ENCODE measurements around the gene TATDN2. TPM values are rescaled to one million over a fixed set of nuclear protein-coding genes. Genes with fewer than 3 reads are reported as not detected.

Gene TATDN2
- total and polyA plus RNA-seq, 4 experiments from 2014 or later, result 8.4 to 79.3 (median 48.1) TPM

- DNase-seq, result no peak
- intact Hi-C loops (cut with micrococcal nuclease), result no loop called here
- peak overlapping the region in 2 of 7 donors; percentile 42 to 60 for H3K27ac Mint-ChIP-seq
- H3K4me1 Mint-ChIP-seq, result peaks cover 2 to 11% (median 7%) of the 10 kb centered on the region in 4 donors
- H3K27ac ChIP-seq (ENCODE audit: low read depth, low read length), result no peak overlapping the region
- H3K27me3 Mint-ChIP-seq, result no peaks in the 10 kb centered on the region
- ChIA-PET CTCF (ENCODE audit: partially characterized antibody) (interaction anchor here (1.2 kb wide), 1 partner anchor 11 kb away, joined by 3 read pairs; no protein-coding TSS in a partner anchor), POLR2A (ENCODE audit: partially characterized antibody) (interaction anchor here (0.9 kb wide), 1 partner anchor 17 kb away, joined by 4 read pairs; the partner anchor contains the start of gene SEC13)
- no peaks in the 10 kb centered on the region for H3K27me3 ChIP-seq (ENCODE audit: insufficient read depth, low read length)
- H3K36me3 Mint-ChIP-seq, result peaks cover 46 to 85% of the 10 kb centered on the region in 2 donors
- H3K9me3 Mint-ChIP-seq, result no peaks in the 10 kb centered on the region
- H3K9me3 ChIP-seq (ENCODE audit: control insufficient read depth in 1 of 2, low read length in 2 of 2), result no peaks in the 10 kb centered on the region
- H3K4me1 ChIP-seq (ENCODE audit: insufficient read depth, low read length), result no peaks in the 10 kb centered on the region
- no peak overlapping the region for H3K4me3 Mint-ChIP-seq
- no peak overlapping the region for H3K4me3 ChIP-seq (ENCODE audit: low read length in 2 of 2)
- peaks cover 75% of the 10 kb centered on the region for H3K36me3 ChIP-seq (ENCODE audit: insufficient read depth, low read length)
Measured at GRCh38 chr3:10303785-10304184, 55.5 kb downstream of the TATDN2 start.

GRCh38 chr3:10304905-10305304, 56.6 kb downstream of the TATDN2 start:
- CTCF ChIA-PET (ENCODE audit: partially characterized antibody), result interaction anchor here (0.9 to 1.3 kb wide), 3 partner anchors 10 to 35 kb away, joined by 3 read pairs; partner anchors contain the start of gene SEC13
- Mint-ChIP-seq H3K9me3 (peaks cover 0 to 1% (median 0%) of the 10 kb centered on the region in 8 donors), H3K27ac (peak overlapping the region in 1 of 7 donors; percentile 5), H3K36me3 (peaks cover 54 to 82% of the 10 kb centered on the region in 2 donors), H3K27me3 (no peaks in the 10 kb centered on the region), H3K4me1 (peaks cover 0 to 2% (median under 1%) of the 10 kb centered on the region in 4 donors), H3K4me3 (no peak overlapping the region)
- H3K27me3 ChIP-seq (ENCODE audit: insufficient read depth, low read length), result no peaks in the 10 kb centered on the region
- no peak for DNase-seq
- H3K27ac ChIP-seq (ENCODE audit: low read depth, low read length), result no peak overlapping the region
- no peaks in the 10 kb centered on the region for H3K9me3 ChIP-seq (ENCODE audit: control insufficient read depth in 1 of 2, low read length in 2 of 2)
- H3K36me3 ChIP-seq (ENCODE audit: insufficient read depth, low read length), result peaks cover 74% of the 10 kb centered on the region
- no peaks in the 10 kb centered on the region for H3K4me1 ChIP-seq (ENCODE audit: insufficient read depth, low read length)
- POLR2A ChIA-PET (ENCODE audit: partially characterized antibody), result no interaction called here
- intact Hi-C loops (cut with micrococcal nuclease), result no loop called here
- no peak overlapping the region for H3K4me3 ChIP-seq (ENCODE audit: low read length in 2 of 2)

DNA sequence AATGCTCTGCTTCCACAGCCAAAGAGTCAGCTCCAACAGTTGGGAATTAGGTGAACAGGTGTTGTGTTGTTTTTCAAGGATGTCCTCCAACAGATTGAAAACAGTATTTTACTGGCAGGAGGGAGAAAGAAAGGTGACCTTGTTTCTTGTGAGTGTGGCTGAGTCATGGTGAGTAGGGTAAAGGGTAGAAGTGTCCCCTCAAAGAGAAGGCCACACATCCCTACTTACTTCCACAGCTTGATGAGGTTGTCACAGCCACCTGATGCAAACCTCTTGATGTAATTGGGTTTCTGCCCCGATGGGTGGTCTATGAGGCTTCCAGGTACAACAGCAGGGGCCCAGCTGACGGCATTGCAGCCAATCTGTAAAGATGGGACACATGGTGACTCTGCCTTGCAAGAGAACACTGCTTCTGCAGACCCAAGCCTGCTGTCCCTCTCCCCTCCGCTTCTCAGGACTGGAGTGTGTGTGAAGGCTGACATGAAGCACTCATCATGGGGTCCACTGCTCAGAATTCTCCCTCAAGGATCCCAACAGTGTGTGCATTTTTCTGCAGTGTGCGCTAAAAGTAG, 57.2 kb downstream of the TATDN2 start:
- CTCF ChIA-PET (ENCODE audit: partially characterized antibody), result interaction anchor here (0.9 to 1.3 kb wide), 2 partner anchors 15 to 35 kb away, joined by 3 read pairs; partner anchors contain the start of gene SEC13
- peaks cover 55 to 83% of the 10 kb centered on the region in 2 donors for H3K36me3 Mint-ChIP-seq
- intact Hi-C loops (cut with micrococcal nuclease), result no loop called here
- peaks cover 70% of the 10 kb centered on the region for H3K36me3 ChIP-seq (ENCODE audit: insufficient read depth, low read length)
- no peaks in the 10 kb centered on the region for H3K27me3 ChIP-seq (ENCODE audit: insufficient read depth, low read length)
- no peak for DNase-seq
- H3K27ac ChIP-seq (ENCODE audit: low read depth, low read length), result no peak overlapping the region
- H3K4me1 Mint-ChIP-seq, result peaks cover 0 to 2% (median under 1%) of the 10 kb centered on the region in 4 donors
- no peak overlapping the region for H3K4me3 ChIP-seq (ENCODE audit: low read length in 2 of 2)
- H3K27ac Mint-ChIP-seq, result peak overlapping the region in 4 of 7 donors; percentile 3 to 18 (median 10)
- H3K4me3 Mint-ChIP-seq, result no peak overlapping the region
- no peaks in the 10 kb centered on the region for H3K27me3 Mint-ChIP-seq
- peaks cover 0 to 1% (median 0%) of the 10 kb centered on the region in 8 donors for H3K9me3 Mint-ChIP-seq
- H3K4me1 ChIP-seq (ENCODE audit: insufficient read depth, low read length), result no peaks in the 10 kb centered on the region
- H3K9me3 ChIP-seq (ENCODE audit: control insufficient read depth in 1 of 2, low read length in 2 of 2), result no peaks in the 10 kb centered on the region
- POLR2A ChIA-PET (ENCODE audit: partially characterized antibody), result no interaction called here

DNA sequence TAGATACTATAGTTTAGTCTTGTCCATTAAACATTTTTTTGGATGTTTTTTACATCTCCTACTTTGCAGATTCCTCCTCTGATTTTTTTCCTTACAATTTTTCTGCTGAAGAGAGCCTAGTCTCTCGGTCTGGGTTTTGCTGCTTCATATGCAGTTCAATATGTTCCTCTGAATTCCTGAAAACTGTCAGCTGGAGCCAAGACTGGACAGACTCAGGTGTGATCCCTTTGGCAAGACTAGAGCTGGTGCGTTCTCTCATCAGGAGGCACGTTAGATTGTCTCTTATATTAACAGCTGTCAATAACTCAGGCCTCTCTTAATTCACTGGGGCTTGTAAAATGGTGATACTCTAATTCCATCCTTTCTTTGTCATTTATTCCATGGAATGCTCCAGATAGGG, 57.9 kb downstream of the TATDN2 start:
- H3K36me3 Mint-ChIP-seq, result peaks cover 55 to 83% of the 10 kb centered on the region in 2 donors

GRCh38 chr3:10308678-10309077, 60.4 kb downstream of the TATDN2 start:
- no peak overlapping the region for H3K27ac Mint-ChIP-seq
- H3K36me3 ChIP-seq (ENCODE audit: insufficient read depth, low read length), result peaks cover 72% of the 10 kb centered on the region
- no peak overlapping the region for H3K27ac ChIP-seq (ENCODE audit: low read depth, low read length)
- peaks cover 58 to 86% of the 10 kb centered on the region in 2 donors for H3K36me3 Mint-ChIP-seq
- H3K4me1 ChIP-seq (ENCODE audit: insufficient read depth, low read length), result no peaks in the 10 kb centered on the region
- H3K27me3 ChIP-seq (ENCODE audit: insufficient read depth, low read length), result no peaks in the 10 kb centered on the region
- H3K27me3 Mint-ChIP-seq, result no peaks in the 10 kb centered on the region
- no peak overlapping the region for H3K4me3 Mint-ChIP-seq
- H3K9me3 ChIP-seq (ENCODE audit: control insufficient read depth in 1 of 2, low read length in 2 of 2), result no peaks in the 10 kb centered on the region
- CTCF ChIA-PET (ENCODE audit: partially characterized antibody), result no interaction called here
- no peak for DNase-seq
- H3K9me3 Mint-ChIP-seq, result peaks cover 0 to 1% (median 0%) of the 10 kb centered on the region in 8 donors
- intact Hi-C loops (cut with micrococcal nuclease), result no loop called here
- H3K4me3 ChIP-seq (ENCODE audit: low read length in 2 of 2), result no peak overlapping the region
- H3K4me1 Mint-ChIP-seq, result peaks cover 0 to 3% (median 1%) of the 10 kb centered on the region in 4 donors
- POLR2A ChIA-PET (ENCODE audit: partially characterized antibody), result no interaction called here

More for the DNA sequence above, 57.9 kb downstream of the TATDN2 start:
- Histone ChIP-seq H3K27ac (ENCODE audit: low read depth, low read length) (no peak overlapping the region), H3K4me3 (ENCODE audit: low read length in 2 of 2) (no peak overlapping the region), H3K36me3 (ENCODE audit: insufficient read depth, low read length) (peaks cover 69% of the 10 kb centered on the region), H3K4me1 (ENCODE audit: insufficient read depth, low read length) (no peaks in the 10 kb centered on the region), H3K27me3 (ENCODE audit: insufficient read depth, low read length) (no peaks in the 10 kb centered on the region), H3K9me3 (ENCODE audit: control insufficient read depth in 1 of 2, low read length in 2 of 2) (no peaks in the 10 kb centered on the region)
- Mint-ChIP-seq H3K9me3 (peaks cover 0 to 1% (median 0%) of the 10 kb centered on the region in 8 donors), H3K27me3 (no peaks in the 10 kb centered on the region), H3K4me1 (peaks cover 0 to 3% (median 1%) of the 10 kb centered on the region in 4 donors), H3K27ac (peak overlapping the region in 3 of 7 donors; percentile 18 to 76 (median 58)), H3K4me3 (no peak overlapping the region)
- CTCF ChIA-PET (ENCODE audit: partially characterized antibody), result no interaction called here
- POLR2A ChIA-PET (ENCODE audit: partially characterized antibody), result no interaction called here
- intact Hi-C loops (cut with micrococcal nuclease), result no loop called here
- no peak for DNase-seq

- H3K27me3 Mint-ChIP-seq, result no peaks in the 10 kb centered on the region
- H3K4me3 Mint-ChIP-seq, result no peak overlapping the region
- peaks cover 60 to 87% of the 10 kb centered on the region in 2 donors for H3K36me3 Mint-ChIP-seq
- ChIA-PET CTCF (ENCODE audit: partially characterized antibody) (interaction anchor here (0.6 kb wide), 1 partner anchor 1528 kb away, joined by 3 read pairs; no protein-coding TSS in a partner anchor), POLR2A (ENCODE audit: partially characterized antibody) (no interaction called here)
- H3K4me1 ChIP-seq (ENCODE audit: insufficient read depth, low read length), result no peaks in the 10 kb centered on the region
- no peak overlapping the region for H3K4me3 ChIP-seq (ENCODE audit: low read length in 2 of 2)
- no peak for DNase-seq
- H3K9me3 Mint-ChIP-seq, result peaks cover 0 to 1% (median 0%) of the 10 kb centered on the region in 8 donors
- intact Hi-C loops (cut with micrococcal nuclease), result no loop called here
- no peaks in the 10 kb centered on the region for H3K9me3 ChIP-seq (ENCODE audit: control insufficient read depth in 1 of 2, low read length in 2 of 2)
- no peak overlapping the region for H3K27ac ChIP-seq (ENCODE audit: low read depth, low read length)
- peaks cover 72% of the 10 kb centered on the region for H3K36me3 ChIP-seq (ENCODE audit: insufficient read depth, low read length)
- H3K27me3 ChIP-seq (ENCODE audit: insufficient read depth, low read length), result no peaks in the 10 kb centered on the region
- H3K27ac Mint-ChIP-seq, result peak overlapping the region in 5 of 7 donors; percentile 5 to 83 (median 55)
- H3K4me1 Mint-ChIP-seq, result peaks cover 0 to 5% (median 2%) of the 10 kb centered on the region in 4 donors
Measured at GRCh38 chr3:10309736-10310135, 61.5 kb downstream of the TATDN2 start.

DNA sequence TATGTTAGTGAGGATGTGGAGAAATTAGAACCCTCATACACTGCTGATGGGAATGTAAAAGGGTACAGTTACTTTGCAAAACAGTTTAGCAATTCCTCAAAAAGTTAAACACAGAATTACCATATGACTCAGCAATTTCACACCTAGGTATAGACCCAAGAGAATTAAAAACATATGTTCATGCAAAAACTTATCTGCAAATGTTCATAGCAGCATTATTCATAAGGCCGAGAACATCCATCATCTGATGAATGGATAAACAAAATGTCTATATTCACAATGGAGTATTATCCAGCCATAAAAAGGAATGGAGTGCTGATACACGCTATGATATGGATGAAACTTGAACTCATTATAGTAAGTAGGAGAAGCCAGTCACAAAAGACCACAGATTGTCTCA, 62.3 kb downstream of the TATDN2 start:
- no peak for DNase-seq
- Mint-ChIP-seq H3K27ac (peak overlapping the region in 1 of 7 donors; percentile 5), H3K4me3 (no peak overlapping the region), H3K9me3 (peaks cover 0 to 1% (median 0%) of the 10 kb centered on the region in 8 donors), H3K27me3 (no peaks in the 10 kb centered on the region), H3K4me1 (peaks cover 0 to 5% (median 2%) of the 10 kb centered on the region in 4 donors), H3K36me3 (peaks cover 54 to 83% of the 10 kb centered on the region in 2 donors)
- intact Hi-C loops (cut with micrococcal nuclease), result no loop called here
- H3K4me1 ChIP-seq (ENCODE audit: insufficient read depth, low read length), result no peaks in the 10 kb centered on the region
- H3K9me3 ChIP-seq (ENCODE audit: control insufficient read depth in 1 of 2, low read length in 2 of 2), result no peaks in the 10 kb centered on the region
- peaks cover 69% of the 10 kb centered on the region for H3K36me3 ChIP-seq (ENCODE audit: insufficient read depth, low read length)
- ChIA-PET CTCF (ENCODE audit: partially characterized antibody) (no interaction called here), POLR2A (ENCODE audit: partially characterized antibody) (no interaction called here)
- no peaks in the 10 kb centered on the region for H3K27me3 ChIP-seq (ENCODE audit: insufficient read depth, low read length)
- H3K27ac ChIP-seq (ENCODE audit: low read depth, low read length), result no peak overlapping the region
- H3K4me3 ChIP-seq (ENCODE audit: low read length in 2 of 2), result no peak overlapping the region

Data from CD4-positive, alpha-beta memory T cell (primary cell).